GM20000 (cell line): Measurements from ENCODE around the gene RNASE2.
A peak's percentile ranks its signal among the peaks of the same experiment; 100 is the strongest.

Experiments used
- DNase-seq: peaks from one replicate; pipeline ENCODE4 v3.0.0; 2012; ENCODE audit warnings: low spot score
- TF ChIP-seq, protein P1 (sequence below): IDR thresholded peaks from 2 replicates; pipeline ENCODE4 v1.5.1; 2012; ENCODE audit warnings: mild to moderate bottlenecking, control low read depth; ENCODE audit errors: extremely low read depth, missing control alignments

The RNASE2 gene

DNA sequence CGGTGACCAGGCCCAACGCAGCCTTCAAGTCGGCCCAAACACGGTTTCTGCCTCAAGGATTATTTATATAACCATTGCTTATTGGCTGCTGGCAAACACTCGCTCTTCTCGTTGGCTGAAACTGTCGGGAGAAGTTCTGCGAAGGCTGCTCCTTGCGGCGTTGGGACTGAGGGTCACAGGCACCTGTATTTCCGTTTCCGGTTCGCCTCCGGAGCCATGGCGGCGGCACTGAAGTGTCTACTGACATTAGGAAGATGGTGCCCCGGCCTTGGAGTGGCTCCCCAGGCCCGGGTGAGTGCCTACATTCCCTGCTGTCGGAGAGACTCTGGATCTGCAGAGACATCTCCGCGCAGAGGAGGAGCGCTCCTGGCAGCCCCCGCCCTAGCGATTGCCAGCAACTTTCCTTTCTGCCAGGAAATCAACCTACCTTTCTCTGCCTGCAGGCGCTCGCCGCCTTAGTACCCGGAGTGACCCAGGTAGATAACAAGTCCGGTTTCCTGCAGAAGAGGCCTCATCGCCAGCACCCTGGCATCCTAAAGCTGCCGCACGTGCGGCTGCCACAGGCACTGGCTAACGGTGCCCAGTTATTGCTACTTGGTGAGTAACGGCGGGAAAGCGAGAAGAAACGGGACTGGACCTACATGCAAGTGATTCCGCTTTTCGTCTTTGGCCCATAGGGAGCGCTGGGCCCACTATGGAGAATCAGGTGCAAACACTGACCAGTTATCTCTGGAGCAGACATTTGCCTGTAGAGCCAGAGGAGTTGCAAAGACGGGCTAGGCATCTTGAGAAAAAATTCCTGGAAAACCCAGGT, 34.7 kb downstream of the RNASE2 start, which contains the start of gene METTL17:
METTL17 (plus strand) TSS at position 194 of the 814 bp plus-strand sequence; CDS start at position 217, 23 bp downstream.
- DNase-seq, result peak; percentile 87
- TF ChIP-seq, protein P1, sequence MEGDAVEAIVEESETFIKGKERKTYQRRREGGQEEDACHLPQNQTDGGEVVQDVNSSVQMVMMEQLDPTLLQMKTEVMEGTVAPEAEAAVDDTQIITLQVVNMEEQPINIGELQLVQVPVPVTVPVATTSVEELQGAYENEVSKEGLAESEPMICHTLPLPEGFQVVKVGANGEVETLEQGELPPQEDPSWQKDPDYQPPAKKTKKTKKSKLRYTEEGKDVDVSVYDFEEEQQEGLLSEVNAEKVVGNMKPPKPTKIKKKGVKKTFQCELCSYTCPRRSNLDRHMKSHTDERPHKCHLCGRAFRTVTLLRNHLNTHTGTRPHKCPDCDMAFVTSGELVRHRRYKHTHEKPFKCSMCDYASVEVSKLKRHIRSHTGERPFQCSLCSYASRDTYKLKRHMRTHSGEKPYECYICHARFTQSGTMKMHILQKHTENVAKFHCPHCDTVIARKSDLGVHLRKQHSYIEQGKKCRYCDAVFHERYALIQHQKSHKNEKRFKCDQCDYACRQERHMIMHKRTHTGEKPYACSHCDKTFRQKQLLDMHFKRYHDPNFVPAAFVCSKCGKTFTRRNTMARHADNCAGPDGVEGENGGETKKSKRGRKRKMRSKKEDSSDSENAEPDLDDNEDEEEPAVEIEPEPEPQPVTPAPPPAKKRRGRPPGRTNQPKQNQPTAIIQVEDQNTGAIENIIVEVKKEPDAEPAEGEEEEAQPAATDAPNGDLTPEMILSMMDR, result no peak

GRCh38 chr14:20996521-20996920, 41.2 kb downstream of the RNASE2 start:
- DNase-seq, result no peak
- TF ChIP-seq, protein P1, result no peak

- DNase-seq, result no peak
- TF ChIP-seq, protein P1, result no peak
Observed at GRCh38 chr14:20997115-20997514, 41.8 kb downstream of the RNASE2 start.

DNA sequence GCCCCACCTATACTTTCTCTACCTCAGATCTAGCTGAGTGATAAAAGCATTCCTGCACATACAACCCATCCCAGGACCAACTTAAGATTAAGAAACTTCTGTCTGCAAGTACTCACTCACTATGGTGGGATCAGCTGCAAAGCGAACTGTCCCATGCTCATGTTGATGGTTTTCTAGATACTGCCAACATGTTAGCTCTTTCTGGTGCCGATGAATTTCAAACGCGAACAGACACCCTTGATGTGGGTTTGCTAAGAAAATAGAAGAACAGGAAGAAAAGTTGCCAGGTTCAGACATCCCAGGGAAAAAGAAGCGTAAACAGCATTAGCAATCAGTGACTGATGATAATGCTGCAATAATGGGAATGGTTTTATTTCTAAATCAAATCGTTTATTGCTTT, 42.3 kb downstream of the RNASE2 start:
- TF ChIP-seq, protein P1, result no peak
- no peak for DNase-seq

DNA sequence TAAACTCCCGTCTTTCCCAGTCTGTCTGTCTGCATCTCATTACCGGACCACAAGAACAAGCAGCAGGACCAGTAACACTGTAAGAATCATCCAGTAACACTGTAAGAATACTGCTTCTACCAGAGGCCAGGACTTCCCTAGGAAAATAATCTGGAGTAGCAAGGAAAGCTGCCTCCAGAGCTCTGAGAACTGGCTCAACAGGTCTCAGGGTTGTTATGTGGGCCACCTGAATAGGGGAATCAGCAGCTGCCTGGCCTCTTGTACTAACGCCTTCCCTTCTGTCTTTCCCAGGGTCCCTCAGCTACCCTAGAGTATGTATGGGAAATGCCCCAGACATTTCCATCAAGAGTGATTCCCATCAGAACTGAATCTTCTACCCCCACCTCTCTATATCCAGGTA, 42.9 kb downstream of the RNASE2 start:
- TF ChIP-seq, protein P1, result no peak
- DNase-seq, result no peak

GRCh38 chr14:20998674-20999366, 43.5 kb downstream of the RNASE2 start, which contains the start of gene SLC39A2:
Gene SLC39A2 (plus strand): TSS chr14:20999293. CDS start chr14:20999447, 154 bp downstream.
- TF ChIP-seq, protein P1, result no peak
- DNase-seq, result no peak

DNA sequence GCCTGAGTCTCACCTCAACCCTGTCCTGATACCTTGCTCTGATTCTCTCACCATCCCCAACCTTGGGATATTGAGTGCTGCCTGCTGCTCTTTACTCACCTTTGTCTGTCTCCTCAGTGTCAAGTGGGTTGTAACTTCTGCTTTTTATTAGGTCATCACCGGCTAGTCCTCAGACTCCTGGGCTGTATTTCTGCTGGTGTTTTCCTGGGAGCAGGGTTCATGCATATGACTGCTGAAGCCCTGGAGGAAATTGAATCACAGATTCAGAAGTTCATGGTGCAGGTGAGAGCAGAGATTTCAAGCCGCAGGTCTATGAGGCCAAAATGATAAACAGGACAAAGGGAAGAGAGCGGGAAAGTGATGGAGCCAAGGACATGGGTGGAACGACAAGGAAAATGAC, 44.3 kb downstream of the RNASE2 start:
- DNase-seq, result no peak
- TF ChIP-seq, protein P1, result no peak
